Measurements from ENCODE around the gene TOP1. TPM values are rescaled to one million over a fixed set of nuclear protein-coding genes. Genes with fewer than 3 reads are reported as not detected.

TOP1 gene
- total RNA-seq, 4 donors from 2014 or later = 9.4 to 13.6 (median 12.2) TPM

GRCh38 chr20:41143354-41143753 is 114.7 kb downstream of the TOP1 start:
- no peaks in the 10 kb centered on the region for H3K36me3 ChIP-seq
- H3K27ac ChIP-seq = peak overlapping the region; percentile 15 to 99 (median 94)
- in situ Hi-C loops (cut with MboI; ENCODE audit: low sequenced_read_pairs in 4 of 4) (no loop called here), intact Hi-C loops (cut with DNase I; ENCODE audit: low total_unique reads) (no loop called here)
- no peaks in the 10 kb centered on the region for H3K9me3 ChIP-seq
- no peak for ATAC-seq
- no peaks in the 10 kb centered on the region for H3K27me3 ChIP-seq
- H3K4me1 ChIP-seq = peaks cover 88 to 94% of the 10 kb centered on the region in 2 donors
- no peak overlapping the region for H3K4me3 ChIP-seq
- TF ChIP-seq POLR2A (IDR thresholded peaks at IDR 0.05) = no peak
- TF ChIP-seq, protein P1, sequence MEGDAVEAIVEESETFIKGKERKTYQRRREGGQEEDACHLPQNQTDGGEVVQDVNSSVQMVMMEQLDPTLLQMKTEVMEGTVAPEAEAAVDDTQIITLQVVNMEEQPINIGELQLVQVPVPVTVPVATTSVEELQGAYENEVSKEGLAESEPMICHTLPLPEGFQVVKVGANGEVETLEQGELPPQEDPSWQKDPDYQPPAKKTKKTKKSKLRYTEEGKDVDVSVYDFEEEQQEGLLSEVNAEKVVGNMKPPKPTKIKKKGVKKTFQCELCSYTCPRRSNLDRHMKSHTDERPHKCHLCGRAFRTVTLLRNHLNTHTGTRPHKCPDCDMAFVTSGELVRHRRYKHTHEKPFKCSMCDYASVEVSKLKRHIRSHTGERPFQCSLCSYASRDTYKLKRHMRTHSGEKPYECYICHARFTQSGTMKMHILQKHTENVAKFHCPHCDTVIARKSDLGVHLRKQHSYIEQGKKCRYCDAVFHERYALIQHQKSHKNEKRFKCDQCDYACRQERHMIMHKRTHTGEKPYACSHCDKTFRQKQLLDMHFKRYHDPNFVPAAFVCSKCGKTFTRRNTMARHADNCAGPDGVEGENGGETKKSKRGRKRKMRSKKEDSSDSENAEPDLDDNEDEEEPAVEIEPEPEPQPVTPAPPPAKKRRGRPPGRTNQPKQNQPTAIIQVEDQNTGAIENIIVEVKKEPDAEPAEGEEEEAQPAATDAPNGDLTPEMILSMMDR (IDR thresholded peaks at IDR 0.05 in 4 of 5, conservative IDR thresholded peaks at IDR 0.05 in 1 of 5) = no peak
- DNase-seq = no peak

GRCh38 chr20:41145317-41145716 is 116.7 kb downstream of the TOP1 start:
- H3K4me1 ChIP-seq = peaks cover 94 to 97% of the 10 kb centered on the region in 2 donors
- no peaks in the 10 kb centered on the region for H3K27me3 ChIP-seq
- intact Hi-C loops (cut with DNase I; ENCODE audit: low total_unique reads) (no loop called here), in situ Hi-C loops (cut with MboI; ENCODE audit: low sequenced_read_pairs in 4 of 4) (no loop called here)
- peak overlapping the region; percentile 69 to 99 (median 94) for H3K27ac ChIP-seq
- H3K9me3 ChIP-seq = no peaks in the 10 kb centered on the region
- no peaks in the 10 kb centered on the region for H3K36me3 ChIP-seq
- TF ChIP-seq, protein P1 (IDR thresholded peaks at IDR 0.05 in 4 of 5, conservative IDR thresholded peaks at IDR 0.05 in 1 of 5) = no peak
- TF ChIP-seq POLR2A (IDR thresholded peaks at IDR 0.05) = no peak
- DNase-seq (no peak), ATAC-seq (no peak)
- H3K4me3 ChIP-seq = no peak overlapping the region

GRCh38 chr20:41145821-41146620 is 117.4 kb downstream of the TOP1 start:
- in situ Hi-C loops (cut with MboI; ENCODE audit: low sequenced_read_pairs in 4 of 4) = no loop called here
- peaks cover 92 to 95% of the 10 kb centered on the region in 2 donors for H3K4me1 ChIP-seq
- intact Hi-C loops (cut with DNase I; ENCODE audit: low total_unique reads) = no loop called here
- H3K9me3 ChIP-seq = no peaks in the 10 kb centered on the region
- peak overlapping the region; percentile 69 to 99 (median 94) for H3K27ac ChIP-seq
- DNase-seq = no peak
- no peaks in the 10 kb centered on the region for H3K36me3 ChIP-seq
- no peak for ATAC-seq
- no peaks in the 10 kb centered on the region for H3K27me3 ChIP-seq
- no peak overlapping the region for H3K4me3 ChIP-seq
- TF ChIP-seq POLR2A (IDR thresholded peaks at IDR 0.05) = no peak
- TF ChIP-seq, protein P1 (IDR thresholded peaks at IDR 0.05 in 4 of 5, conservative IDR thresholded peaks at IDR 0.05 in 1 of 5) = no peak

DNA sequence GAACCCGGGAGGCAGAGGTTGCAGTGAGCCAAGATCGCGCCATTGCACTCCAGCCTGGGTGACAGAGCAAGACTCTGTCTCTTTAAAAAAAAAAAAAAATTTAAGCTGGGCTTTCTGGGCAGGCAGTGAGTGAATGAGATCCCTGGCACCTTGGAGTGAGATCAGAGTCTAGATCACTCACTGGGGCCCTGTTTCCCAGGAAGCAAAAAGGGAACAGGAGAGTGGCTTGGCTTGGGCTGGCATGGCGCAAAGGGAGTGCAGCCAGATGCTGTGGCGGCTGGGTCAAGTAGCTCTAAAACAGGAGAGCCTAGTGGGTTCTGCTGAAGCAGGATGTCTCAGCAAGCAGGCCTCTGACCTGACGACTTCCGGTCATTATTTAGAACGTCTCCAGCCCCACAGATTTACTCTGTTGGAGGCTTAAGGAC is 119.2 kb downstream of the TOP1 start:
- intact Hi-C loops (cut with DNase I; ENCODE audit: low total_unique reads) (no loop called here), in situ Hi-C loops (cut with MboI; ENCODE audit: low sequenced_read_pairs in 4 of 4) (no loop called here)
- DNase-seq = peak; percentile 25 to 76
- H3K27me3 ChIP-seq = no peaks in the 10 kb centered on the region
- H3K4me1 ChIP-seq = peaks cover 78 to 90% of the 10 kb centered on the region in 2 donors
- H3K9me3 ChIP-seq = no peaks in the 10 kb centered on the region
- peak; percentile 69 to 95 for ATAC-seq
- no peak for TF ChIP-seq POLR2A (IDR thresholded peaks at IDR 0.05)
- TF ChIP-seq, protein P1 (IDR thresholded peaks at IDR 0.05 in 4 of 5, conservative IDR thresholded peaks at IDR 0.05 in 1 of 5) = no peak
- no peaks in the 10 kb centered on the region for H3K36me3 ChIP-seq
- H3K4me3 ChIP-seq = no peak overlapping the region
- H3K27ac ChIP-seq = peak overlapping the region; percentile 69 to 99 (median 94)
